Measurements from ENCODE around the gene NR4A2.

DNA sequence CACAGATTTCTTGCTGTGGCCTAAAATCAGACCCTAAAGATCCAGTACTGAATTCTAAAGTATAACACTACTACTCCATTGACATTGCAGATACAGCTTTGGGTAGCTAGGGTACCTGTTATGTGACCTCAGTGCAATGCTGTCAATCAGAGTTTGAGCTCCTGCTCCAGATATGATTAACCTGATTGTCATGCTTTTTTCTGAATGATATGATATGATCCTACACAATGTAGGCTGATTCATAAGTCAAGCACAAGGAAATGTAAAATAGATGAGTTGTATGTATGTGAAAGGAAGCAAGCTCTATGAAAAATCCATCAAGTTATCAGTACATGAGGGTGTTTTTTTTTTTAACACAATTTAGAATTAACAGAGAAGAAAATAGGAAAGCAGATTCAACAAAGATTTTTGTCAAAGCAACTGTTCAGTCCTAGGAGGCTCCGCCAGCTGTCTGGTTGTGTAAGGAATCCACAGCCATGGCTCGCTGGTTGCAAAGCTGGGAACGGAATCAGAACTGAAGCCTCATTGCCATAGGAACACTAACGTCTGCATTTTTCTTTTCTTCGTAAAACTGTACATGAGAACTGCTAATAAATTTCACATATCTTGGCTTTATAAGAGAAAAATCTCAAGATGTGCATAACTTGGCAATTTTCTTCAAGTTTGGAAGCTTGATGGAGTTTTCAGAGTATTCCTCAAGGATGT lies 52.9 kb downstream of the NR4A2 start:
- TF ChIP-seq, protein P1, sequence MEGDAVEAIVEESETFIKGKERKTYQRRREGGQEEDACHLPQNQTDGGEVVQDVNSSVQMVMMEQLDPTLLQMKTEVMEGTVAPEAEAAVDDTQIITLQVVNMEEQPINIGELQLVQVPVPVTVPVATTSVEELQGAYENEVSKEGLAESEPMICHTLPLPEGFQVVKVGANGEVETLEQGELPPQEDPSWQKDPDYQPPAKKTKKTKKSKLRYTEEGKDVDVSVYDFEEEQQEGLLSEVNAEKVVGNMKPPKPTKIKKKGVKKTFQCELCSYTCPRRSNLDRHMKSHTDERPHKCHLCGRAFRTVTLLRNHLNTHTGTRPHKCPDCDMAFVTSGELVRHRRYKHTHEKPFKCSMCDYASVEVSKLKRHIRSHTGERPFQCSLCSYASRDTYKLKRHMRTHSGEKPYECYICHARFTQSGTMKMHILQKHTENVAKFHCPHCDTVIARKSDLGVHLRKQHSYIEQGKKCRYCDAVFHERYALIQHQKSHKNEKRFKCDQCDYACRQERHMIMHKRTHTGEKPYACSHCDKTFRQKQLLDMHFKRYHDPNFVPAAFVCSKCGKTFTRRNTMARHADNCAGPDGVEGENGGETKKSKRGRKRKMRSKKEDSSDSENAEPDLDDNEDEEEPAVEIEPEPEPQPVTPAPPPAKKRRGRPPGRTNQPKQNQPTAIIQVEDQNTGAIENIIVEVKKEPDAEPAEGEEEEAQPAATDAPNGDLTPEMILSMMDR (IDR thresholded peaks at IDR 0.05): no peak
- TF ChIP-seq POLR2A (IDR thresholded peaks at IDR 0.05): no peak
